ENCODE measurements around the gene ENPEP.

DNA sequence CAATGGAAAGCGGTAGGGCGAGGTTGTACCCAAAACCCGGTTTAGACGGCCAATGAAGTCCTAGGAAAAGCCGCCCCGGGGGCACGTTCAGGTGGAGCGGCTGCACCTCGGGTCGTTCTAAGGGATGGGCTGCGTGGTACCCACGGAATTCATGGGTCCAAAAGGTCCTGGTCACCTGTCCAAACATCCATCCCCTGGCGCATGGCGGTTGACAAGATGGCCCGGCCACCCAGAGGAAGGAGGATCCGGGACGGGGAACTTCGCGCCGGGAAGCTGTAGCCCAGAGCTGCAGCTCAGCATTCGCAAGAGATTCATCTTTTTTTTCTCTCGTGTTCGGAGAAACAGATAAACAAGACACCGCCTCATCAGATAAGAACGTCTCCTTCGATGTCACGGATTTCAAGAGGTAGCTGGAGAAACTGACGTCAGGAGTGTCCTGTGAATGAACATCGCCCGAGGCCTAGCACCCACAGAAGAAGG, 136.1 kb downstream of the ENPEP start:
- TF ChIP-seq CTCF (IDR thresholded peaks at IDR 0.05; ENCODE audit: insufficient read depth, low read length, poor library complexity, severe bottlenecking) (no peak), EZH2phosphoT487 (conservative IDR thresholded peaks at IDR 0.05; ENCODE audit: low read length) (no peak)

Data from SU-DHL-6 (cell line).